GM21447 (cell line): ENCODE data around the gene DPP4.
"Not testable (repeated sequence)": the region's sequence is repeated elsewhere in the genome, so short reads cannot be mapped to it uniquely, and the experiment has no call there.

Experiments used
- ATAC-seq: cut with Tn5 transposase; IDR thresholded peaks from one replicate; pipeline ENCODE4 v1.9.1; 2021; ENCODE audit not compliant: unreplicated experiment

The DPP4 gene

DNA sequence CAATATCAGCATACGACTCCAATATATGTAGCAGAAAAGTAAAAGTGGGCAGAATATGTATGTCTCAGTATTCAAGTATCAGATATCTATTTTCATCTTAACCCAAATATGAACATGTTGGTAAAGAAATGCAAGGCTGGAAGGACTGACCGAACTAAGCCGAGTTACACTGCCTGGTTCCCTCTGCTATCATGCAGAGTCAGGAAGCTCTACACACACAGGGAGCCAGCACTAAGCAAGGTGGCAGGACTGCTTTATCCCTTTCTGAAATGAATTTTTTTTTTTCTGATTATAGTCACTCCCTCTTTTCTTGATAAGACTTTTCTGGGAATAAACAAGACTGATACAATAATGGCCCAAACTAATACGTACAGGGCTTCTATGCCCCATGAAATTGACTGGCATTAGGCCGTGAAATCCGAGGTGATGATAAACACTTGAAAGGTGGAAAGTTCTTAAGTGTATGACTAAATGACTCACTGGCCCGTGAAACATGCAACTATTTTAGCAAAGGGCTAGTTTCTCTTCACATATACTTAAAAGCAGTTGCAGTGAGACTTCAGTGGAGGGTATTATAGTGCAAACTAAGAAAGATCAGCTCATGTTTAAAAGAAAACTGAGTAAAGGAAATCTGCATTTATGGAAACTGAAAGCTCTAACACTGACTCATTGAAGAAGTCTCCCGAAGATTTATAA lies 14.9 kb downstream of the DPP4 start:
- ATAC-seq, result peak; percentile 81

DNA sequence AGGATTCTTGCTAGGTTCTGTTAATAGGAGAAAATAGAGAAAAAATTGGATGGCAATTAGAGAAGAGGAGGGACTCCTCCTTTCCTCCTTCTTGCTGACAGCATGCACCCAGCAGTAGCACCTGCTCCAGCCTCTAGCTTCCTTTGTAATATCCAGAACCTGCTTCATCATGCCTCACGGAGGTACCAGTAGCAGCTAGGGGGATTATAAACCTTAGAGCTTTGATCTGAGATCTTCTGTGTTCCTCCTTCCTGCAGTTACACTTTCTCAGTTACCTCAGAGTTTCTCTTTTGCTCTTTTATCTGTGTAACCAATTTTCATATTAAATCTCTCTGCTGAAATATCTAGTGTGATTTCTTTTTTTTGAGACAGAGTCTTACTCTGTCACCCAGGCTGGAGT lies 16.6 kb downstream of the DPP4 start:
- no peak for ATAC-seq

DNA sequence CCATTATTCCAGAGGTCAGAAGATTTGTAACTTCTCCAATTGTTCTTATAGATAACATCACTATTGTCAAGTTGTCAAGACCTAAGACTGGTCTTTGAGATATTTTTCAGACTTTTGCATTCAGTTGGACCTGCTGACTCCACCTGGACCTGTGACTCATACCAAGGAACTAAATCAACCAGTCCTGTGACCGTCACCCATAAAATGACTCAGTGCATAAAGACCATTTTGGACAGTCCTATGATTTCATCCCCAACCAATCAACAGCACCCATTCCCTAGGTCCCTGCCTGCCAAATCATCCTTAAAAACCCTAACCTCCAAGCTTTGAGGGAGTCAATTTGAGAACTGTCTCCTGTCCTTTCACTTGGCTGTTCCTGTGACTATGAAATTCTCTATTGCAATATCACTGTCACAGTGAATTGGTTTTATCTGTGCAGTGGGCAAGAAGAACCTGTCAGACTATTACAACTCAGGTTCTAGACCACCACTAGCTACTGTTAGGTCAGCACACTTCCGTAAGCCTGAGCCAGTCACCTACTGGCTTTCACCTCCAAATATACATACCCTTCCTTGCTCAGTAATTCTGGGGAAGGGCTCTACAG lies 17.1 kb downstream of the DPP4 start:
- no peak for ATAC-seq

DNA sequence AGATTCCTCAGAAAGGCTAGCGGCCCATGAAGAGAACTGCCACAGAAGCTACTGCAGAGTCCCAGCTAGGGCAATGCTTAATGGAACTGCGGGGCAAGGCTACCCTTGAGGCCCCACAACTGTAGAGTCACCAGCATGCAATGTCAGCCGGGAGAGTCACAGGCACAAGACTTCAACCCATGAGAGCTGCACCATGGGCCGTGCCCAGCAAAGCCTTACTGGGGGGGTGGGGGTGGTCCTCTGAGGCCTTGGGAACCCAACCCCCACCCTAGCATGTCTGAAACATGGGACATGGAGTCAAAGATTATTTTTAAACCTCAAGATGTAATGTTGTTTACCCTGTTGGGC lies 20.2 kb downstream of the DPP4 start:
- no peak for ATAC-seq

DNA sequence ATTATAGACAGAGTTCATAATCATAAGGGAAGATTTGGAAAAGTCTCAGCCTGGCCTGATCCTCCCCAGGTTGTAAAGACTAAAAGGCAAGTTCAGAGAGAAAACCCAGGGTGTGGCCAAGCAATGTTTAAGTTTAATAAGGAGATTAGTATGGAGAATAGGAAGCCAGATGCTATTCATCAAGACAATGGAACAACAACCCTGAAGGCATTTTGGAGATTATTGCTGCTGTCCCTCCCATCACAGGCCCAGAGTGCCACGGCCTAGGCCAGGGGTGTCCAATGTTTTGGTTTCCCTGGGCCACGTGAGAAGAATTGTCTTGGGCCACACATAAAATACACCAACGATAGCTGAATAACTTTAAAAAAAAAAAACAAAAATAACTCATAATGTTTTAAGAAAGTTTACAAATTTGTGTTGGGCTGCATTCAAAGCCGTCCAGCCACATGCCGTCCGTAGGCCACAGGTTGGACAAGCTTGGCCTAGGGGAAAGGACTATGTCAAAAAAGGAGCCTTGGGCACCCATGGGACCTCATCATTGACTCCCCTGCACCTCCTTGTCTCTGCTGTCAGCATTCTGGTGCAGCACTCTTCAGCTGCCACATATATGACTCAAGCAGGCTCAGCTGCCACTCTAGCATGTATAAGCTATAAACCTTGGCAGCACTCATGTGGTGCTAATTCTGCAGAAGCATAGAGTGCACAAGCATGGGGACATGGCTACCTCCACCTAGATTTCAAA lies 20.8 kb downstream of the DPP4 start:
- ATAC-seq, result no peak

DNA sequence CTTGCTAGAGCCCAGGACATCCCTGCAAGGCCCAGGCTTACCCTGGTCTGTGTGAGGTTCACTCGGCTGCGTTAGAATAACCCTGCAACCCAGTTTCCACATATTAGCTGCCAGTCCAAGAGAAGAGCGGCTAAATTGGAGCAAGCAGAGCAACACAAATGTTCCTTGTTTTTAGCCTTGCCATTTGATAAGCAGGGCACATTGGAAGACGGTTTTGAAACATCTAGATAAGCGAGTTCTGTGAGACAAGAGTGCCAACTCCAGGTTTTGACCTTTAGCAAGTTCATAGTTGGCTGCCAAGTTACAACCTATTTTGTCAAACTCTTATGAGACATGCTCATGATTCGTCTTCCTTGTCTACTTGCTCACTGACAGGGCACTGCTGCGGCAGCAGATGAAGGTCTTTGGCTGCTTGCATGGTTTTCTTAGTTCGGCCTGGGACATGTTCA lies 23.5 kb downstream of the DPP4 start:
- ATAC-seq, result no peak

- ATAC-seq, result not testable (repeated sequence)
Observed at GRCh38 chr2:162049089-162049488, 24.9 kb downstream of the DPP4 start.

GRCh38 chr2:162044586-162044985 lies 29.4 kb downstream of the DPP4 start:
- ATAC-seq, result no peak

GRCh38 chr2:162043132-162043531 lies 30.9 kb downstream of the DPP4 start:
- ATAC-seq, result no peak

DNA sequence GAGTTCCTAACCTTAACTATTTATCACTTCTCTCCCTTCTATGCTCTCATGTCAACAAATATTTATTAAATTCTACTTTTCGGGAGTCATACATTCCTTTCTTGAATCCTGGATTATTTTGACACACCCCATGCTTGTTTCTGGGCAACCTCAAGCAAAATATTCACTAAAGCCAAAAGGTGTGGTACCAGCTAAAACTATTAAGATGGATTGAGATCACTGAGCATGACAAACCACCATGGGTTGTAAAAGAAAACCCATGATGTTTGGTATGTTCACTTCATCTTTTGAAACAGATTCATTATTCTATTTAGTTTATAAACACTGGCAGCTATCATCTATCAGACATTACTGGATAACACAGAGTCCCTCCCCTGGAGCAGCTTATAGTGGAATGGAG lies 32.5 kb downstream of the DPP4 start:
- no peak for ATAC-seq

GRCh38 chr2:162038725-162039124 lies 35.3 kb downstream of the DPP4 start:
- ATAC-seq, result no peak

DNA sequence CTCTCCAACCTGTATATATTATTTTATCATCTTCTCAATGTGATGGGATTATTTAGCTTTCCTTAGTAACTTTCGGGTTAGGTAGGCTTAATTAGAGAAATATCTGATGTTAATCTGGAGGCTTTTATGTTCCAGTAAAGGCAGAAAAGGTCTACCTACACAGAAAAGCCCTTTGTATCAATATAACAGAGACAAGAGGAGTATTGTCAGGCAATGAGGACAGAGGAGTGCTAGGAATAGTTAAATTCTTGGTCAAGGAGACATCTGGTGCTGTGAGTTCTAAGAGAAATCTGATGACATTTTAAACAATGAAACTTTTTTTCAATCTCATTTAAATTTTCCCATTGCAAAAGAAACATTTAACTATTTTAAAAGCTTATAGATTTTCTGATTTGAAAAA lies 36.1 kb downstream of the DPP4 start:
- no peak for ATAC-seq

GRCh38 chr2:162037028-162037795 lies 36.8 kb downstream of the DPP4 start:
- ATAC-seq, result no peak

GRCh38 chr2:162035981-162036380 lies 38.0 kb downstream of the DPP4 start:
- ATAC-seq, result no peak

- ATAC-seq, result no peak
Observed at GRCh38 chr2:162030363-162031190, 43.4 kb downstream of the DPP4 start.

GRCh38 chr2:162029287-162029901 lies 44.6 kb downstream of the DPP4 start:
- no peak for ATAC-seq

DNA sequence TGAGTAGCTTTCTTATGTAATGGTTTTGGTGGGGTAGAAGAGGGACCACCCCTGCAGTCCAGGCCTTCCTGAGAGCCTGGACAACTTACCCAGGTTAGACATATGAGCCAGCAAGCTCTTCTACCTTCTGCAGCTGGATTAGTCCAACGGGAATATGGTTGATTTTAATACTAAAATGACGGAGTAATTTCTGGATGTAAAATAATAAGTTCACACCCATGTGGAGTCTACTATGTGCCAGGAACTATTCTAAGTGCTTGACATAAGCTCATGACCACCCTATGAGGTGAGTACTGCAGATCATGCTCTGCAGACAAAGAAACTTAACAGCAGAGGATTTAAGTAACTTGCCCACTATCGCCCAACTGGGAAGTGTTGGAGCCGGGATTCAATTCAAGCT lies 45.5 kb downstream of the DPP4 start:
- ATAC-seq, result no peak

DNA sequence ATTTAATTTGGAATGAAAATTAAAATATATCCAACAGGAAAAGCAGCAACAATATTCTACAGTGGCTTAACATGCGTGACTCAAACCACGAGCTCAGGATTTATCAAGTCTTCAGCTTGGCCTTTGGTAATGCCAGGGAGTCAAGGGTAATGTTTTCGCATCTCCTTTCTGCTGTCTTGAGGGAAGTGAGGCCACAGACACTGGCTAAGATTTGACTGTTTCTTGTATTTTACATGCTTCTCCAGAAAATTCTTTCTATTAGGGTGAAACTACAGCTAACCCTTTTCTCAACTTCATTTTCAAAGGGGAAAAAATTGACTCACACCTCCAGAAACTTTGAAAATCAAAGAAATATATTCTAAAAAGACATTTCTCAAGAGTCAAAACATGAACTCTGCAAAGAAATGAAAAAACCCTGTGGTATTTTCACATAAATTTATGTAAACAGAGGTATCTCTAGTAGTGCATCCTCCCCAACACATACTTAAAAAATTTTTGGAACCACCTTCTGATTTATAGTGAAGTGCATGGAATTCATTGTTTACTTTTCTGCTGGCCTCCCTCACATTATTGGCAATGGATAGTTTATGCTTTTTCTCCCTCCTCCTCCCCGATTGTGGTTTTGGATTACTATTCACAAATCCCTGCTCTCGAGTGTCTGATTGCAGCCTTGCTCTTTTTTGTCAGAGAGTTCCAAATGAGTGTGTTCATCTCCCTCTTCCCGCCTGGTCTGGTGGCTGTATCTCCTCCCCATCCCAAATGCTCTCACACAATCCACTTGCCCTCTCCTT lies 48.7 kb downstream of the DPP4 start:
- no peak for ATAC-seq

DNA sequence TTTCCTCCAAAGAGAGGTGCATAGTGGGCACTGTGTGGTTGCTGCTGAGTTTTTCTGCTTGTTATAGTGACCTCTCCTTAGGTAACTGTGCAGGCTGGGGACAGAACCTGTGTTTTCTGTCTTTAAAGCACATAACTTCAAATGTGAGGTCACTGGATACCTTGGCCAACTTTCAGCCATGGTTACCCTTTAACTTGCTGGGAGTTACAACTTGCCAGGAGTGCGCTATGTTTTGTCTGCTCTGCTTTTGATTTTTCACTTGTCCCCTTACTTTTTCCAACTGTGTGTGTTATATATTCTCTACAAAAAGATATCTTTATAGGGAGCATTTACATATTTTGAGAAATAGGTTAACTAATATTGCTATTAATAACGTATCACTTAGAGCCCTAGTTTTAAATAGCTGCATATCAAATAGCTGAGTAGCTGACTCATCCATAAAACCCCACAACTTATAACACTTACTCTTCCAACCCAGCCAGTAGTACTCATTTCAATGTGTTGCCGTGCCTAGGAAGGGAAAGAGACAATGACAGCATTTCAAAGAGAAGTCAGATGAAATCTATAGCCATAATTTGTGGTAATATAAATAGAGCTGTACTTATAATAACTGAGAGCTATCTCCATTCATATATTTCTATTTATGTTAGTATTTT lies 51.6 kb downstream of the DPP4 start:
- no peak for ATAC-seq
